Endothelial cell (in vitro differentiated cells): Measurements from ENCODE around the gene TDO2. TPM values are rescaled to one million over a fixed set of nuclear protein-coding genes. Genes with fewer than 3 reads are reported as not detected.

Source experiments
- DNase-seq: peaks from one replicate; pipeline ENCODE4 v3.0.0; 2021; ENCODE audit warnings: low spot score
- H3K27ac Mint-ChIP-seq: one replicate; pipeline ENCODE4 v1.8.0; 2021; ENCODE audit warnings: mixed read lengths, inconsistent platforms; ENCODE audit not compliant: unreplicated experiment
- H3K27me3 Mint-ChIP-seq: one replicate; pipeline ENCODE4 v1.8.0; 2021; ENCODE audit warnings: mild to moderate bottlenecking, moderate library complexity, mixed read lengths, inconsistent platforms; ENCODE audit not compliant: unreplicated experiment
- H3K36me3 Mint-ChIP-seq: one replicate; pipeline ENCODE4 v1.8.0; 2021; ENCODE audit warnings: mild to moderate bottlenecking, low read depth, mixed read lengths, inconsistent platforms; ENCODE audit not compliant: unreplicated experiment
- H3K4me1 Mint-ChIP-seq: one replicate; pipeline ENCODE4 v1.8.0; 2021; ENCODE audit warnings: mild to moderate bottlenecking, mixed read lengths, inconsistent platforms; ENCODE audit not compliant: unreplicated experiment
- H3K4me3 Mint-ChIP-seq: one replicate; pipeline ENCODE4 v1.8.0; 2021; ENCODE audit warnings: mild to moderate bottlenecking, mixed read lengths, inconsistent platforms; ENCODE audit not compliant: unreplicated experiment
- H3K9me3 Mint-ChIP-seq: one replicate; pipeline ENCODE4 v1.8.0; 2021; ENCODE audit warnings: mixed read lengths, inconsistent platforms; ENCODE audit not compliant: unreplicated experiment
- CTCF ChIP-seq: fragments of 200-600 bp; sonication (generic); IDR thresholded peaks from one replicate; pipeline ENCODE4 v1.5.0; 2021; ENCODE audit warnings: antibody characterized with exemption; ENCODE audit not compliant: unreplicated experiment
- total RNA-seq: library from RNA; stranded (reverse); fragmentation: NEBNext Ultra II Directional; extraction: Animal tissue kit (Norgen Biotek cat#: 25700); gene quantifications from one replicate; pipeline ENCODE4 v1.2.1, GENCODE V29; 2021; ENCODE audit not compliant: unreplicated experiment

The TDO2 gene
- total RNA-seq, 1 donor from 2014 or later = not detected

- Mint-ChIP-seq H3K9me3 (no peaks in the 10 kb centered on the region), H3K27ac (no peak overlapping the region), H3K4me1 (no peaks in the 10 kb centered on the region), H3K27me3 (no peaks in the 10 kb centered on the region), H3K4me3 (no peak overlapping the region), H3K36me3 (no peaks in the 10 kb centered on the region)
- DNase-seq = no peak
- no peak for TF ChIP-seq CTCF
Observed at GRCh38 chr4:155904331-155904730, 835 bp downstream of the TDO2 start.

- no peaks in the 10 kb centered on the region for H3K36me3 Mint-ChIP-seq
- no peak overlapping the region for H3K4me3 Mint-ChIP-seq
- H3K9me3 Mint-ChIP-seq = no peaks in the 10 kb centered on the region
- no peaks in the 10 kb centered on the region for H3K4me1 Mint-ChIP-seq
- H3K27me3 Mint-ChIP-seq = no peaks in the 10 kb centered on the region
- no peak overlapping the region for H3K27ac Mint-ChIP-seq
- TF ChIP-seq CTCF = no peak
- no peak for DNase-seq
Observed at GRCh38 chr4:155906554-155907247, 3.2 kb downstream of the TDO2 start.

GRCh38 chr4:155907556-155907955, 4.1 kb downstream of the TDO2 start:
- no peaks in the 10 kb centered on the region for H3K9me3 Mint-ChIP-seq
- H3K27ac Mint-ChIP-seq = no peak overlapping the region
- H3K4me3 Mint-ChIP-seq = no peak overlapping the region
- H3K27me3 Mint-ChIP-seq = no peaks in the 10 kb centered on the region
- DNase-seq = no peak
- H3K4me1 Mint-ChIP-seq = no peaks in the 10 kb centered on the region
- no peak for TF ChIP-seq CTCF
- no peaks in the 10 kb centered on the region for H3K36me3 Mint-ChIP-seq

GRCh38 chr4:155908187-155909139, 5.0 kb downstream of the TDO2 start:
- H3K9me3 Mint-ChIP-seq = no peaks in the 10 kb centered on the region
- TF ChIP-seq CTCF = no peak

More at GRCh38 chr4:155908187-155909139, 5.0 kb downstream of the TDO2 start:
- H3K4me1 Mint-ChIP-seq = no peaks in the 10 kb centered on the region
- DNase-seq = no peak
- no peak overlapping the region for H3K27ac Mint-ChIP-seq
- H3K36me3 Mint-ChIP-seq = no peaks in the 10 kb centered on the region
- H3K4me3 Mint-ChIP-seq = no peak overlapping the region
- H3K27me3 Mint-ChIP-seq = no peaks in the 10 kb centered on the region
